G401.6 (cell line): Measurements from ENCODE around the gene CHCHD1.
"Not testable (repeated sequence)": the region's sequence is repeated elsewhere in the genome, so short reads cannot be mapped to it uniquely, and the experiment has no call there.

ENCODE experiments used
- FAIRE-seq: peaks from 2 replicates; lab custom pipeline; 2012; peaks lifted over from hg19 to GRCh38; lab: Jason Lieb, UNC

CHCHD1 gene

GRCh38 chr10:73781879-73782748 lies at the start of gene CHCHD1:
Gene CHCHD1 (plus strand): TSS chr10:73782048. CDS start chr10:73782076, 28 bp downstream.
- peak; percentile 83 for FAIRE-seq

GRCh38 chr10:73732426-73732825 lies 49.4 kb upstream of the CHCHD1 start:
- no peak for FAIRE-seq

GRCh38 chr10:73732931-73733623 lies 48.8 kb upstream of the CHCHD1 start:
- no peak for FAIRE-seq

- no peak for FAIRE-seq
Observed at GRCh38 chr10:73734028-73734720, 47.7 kb upstream of the CHCHD1 start.

GRCh38 chr10:73734796-73735305 lies 47.0 kb upstream of the CHCHD1 start:
- FAIRE-seq: no peak

- FAIRE-seq: not testable (repeated sequence)
Observed at GRCh38 chr10:73740501-73741254, 41.2 kb upstream of the CHCHD1 start.

GRCh38 chr10:73742454-73742734 lies 39.5 kb upstream of the CHCHD1 start:
- FAIRE-seq: no peak

GRCh38 chr10:73743327-73743904 lies 38.4 kb upstream of the CHCHD1 start:
- no peak for FAIRE-seq

- FAIRE-seq: peak; percentile 91
Observed at GRCh38 chr10:73743905-73744663, 37.8 kb upstream of the CHCHD1 start, which contains the start of gene SEC24C. Gene SEC24C (plus strand): TSS chr10:73744372. CDS start chr10:73746833, 2,461 bp downstream.

GRCh38 chr10:73744664-73744975 lies 37.2 kb upstream of the CHCHD1 start:
- FAIRE-seq: no peak

- FAIRE-seq: no peak
Observed at GRCh38 chr10:73746721-73747120, 35.1 kb upstream of the CHCHD1 start.

GRCh38 chr10:73750819-73751218 lies 31.0 kb upstream of the CHCHD1 start:
- no peak for FAIRE-seq

GRCh38 chr10:73756183-73756582 lies 25.7 kb upstream of the CHCHD1 start:
- FAIRE-seq: no peak

GRCh38 chr10:73758704-73759511 lies 22.9 kb upstream of the CHCHD1 start:
- FAIRE-seq: no peak

- FAIRE-seq: no peak
Observed at GRCh38 chr10:73759512-73760115, 22.2 kb upstream of the CHCHD1 start.

GRCh38 chr10:73761781-73762180 lies 20.1 kb upstream of the CHCHD1 start:
- no peak for FAIRE-seq

- no peak for FAIRE-seq
Observed at GRCh38 chr10:73762915-73763314, 18.9 kb upstream of the CHCHD1 start.

GRCh38 chr10:73763343-73763742 lies 18.5 kb upstream of the CHCHD1 start:
- FAIRE-seq: no peak

- FAIRE-seq: no peak
Observed at GRCh38 chr10:73765066-73765465, 16.8 kb upstream of the CHCHD1 start.

- no peak for FAIRE-seq
Observed at GRCh38 chr10:73768881-73769280, 13.0 kb upstream of the CHCHD1 start.
